ENCODE results near the gene RRM1.
"Not testable (repeated sequence)": the region's sequence is repeated elsewhere in the genome, so short reads cannot be mapped to it uniquely, and the experiment has no call there.

The RRM1 gene

GRCh38 chr11:4094348-4095291 lies at the start of gene RRM1:
RRM1 (plus strand) TSS chr11:4094799; CDS start chr11:4095013, 214 bp downstream.
- peak; percentile 95 to 97 for DNase-seq

GRCh38 chr11:4044976-4045646 lies 49.5 kb upstream of the RRM1 start:
- no peak for DNase-seq

GRCh38 chr11:4048340-4048739 lies 46.3 kb upstream of the RRM1 start:
- DNase-seq = no peak

- DNase-seq = no peak
Measured at GRCh38 chr11:4049006-4049405, 45.6 kb upstream of the RRM1 start.

- no peak for DNase-seq
Measured at GRCh38 chr11:4050138-4050537, 44.5 kb upstream of the RRM1 start.

GRCh38 chr11:4053200-4053599 lies 41.4 kb upstream of the RRM1 start:
- not testable (repeated sequence) for DNase-seq

GRCh38 chr11:4054643-4055042 lies 40.0 kb upstream of the RRM1 start:
- DNase-seq = no peak

- no peak for DNase-seq
Measured at GRCh38 chr11:4059424-4059823, 35.2 kb upstream of the RRM1 start.

- no peak for DNase-seq
Measured at GRCh38 chr11:4060182-4060923, 34.2 kb upstream of the RRM1 start.

- DNase-seq = no peak
Measured at GRCh38 chr11:4061700-4062099, 32.9 kb upstream of the RRM1 start.

GRCh38 chr11:4063348-4063747 lies 31.3 kb upstream of the RRM1 start:
- no peak for DNase-seq

GRCh38 chr11:4064278-4064955 lies 30.2 kb upstream of the RRM1 start:
- DNase-seq = no peak

- DNase-seq = no peak
Measured at GRCh38 chr11:4065086-4065485, 29.5 kb upstream of the RRM1 start.

GRCh38 chr11:4065601-4066377 lies 28.8 kb upstream of the RRM1 start:
- DNase-seq = no peak

- no peak for DNase-seq
Measured at GRCh38 chr11:4066910-4067309, 27.7 kb upstream of the RRM1 start.

GRCh38 chr11:4068962-4069361 lies 25.6 kb upstream of the RRM1 start:
- DNase-seq = no peak

- no peak for DNase-seq
Measured at GRCh38 chr11:4071325-4071724, 23.3 kb upstream of the RRM1 start.

- no peak for DNase-seq
Measured at GRCh38 chr11:4071914-4072313, 22.7 kb upstream of the RRM1 start.

GRCh38 chr11:4072668-4073285 lies 21.8 kb upstream of the RRM1 start:
- DNase-seq = peak; percentile 55 to 60

- DNase-seq = no peak
Measured at GRCh38 chr11:4074266-4074665, 20.3 kb upstream of the RRM1 start.

- DNase-seq = no peak
Measured at GRCh38 chr11:4076774-4077173, 17.8 kb upstream of the RRM1 start.

GRCh38 chr11:4083198-4083597 lies 11.4 kb upstream of the RRM1 start:
- no peak for DNase-seq
